HG03575 (cell line): ENCODE results near the gene KPNB1.

Source experiments
- ATAC-seq: cut with Tn5 transposase; IDR thresholded peaks from one replicate; pipeline ENCODE4 v1.9.1; 2021; ENCODE audit not compliant: unreplicated experiment, insufficient number of reproducible peaks, low FRiP score; ENCODE audit errors: extremely low read depth

Gene KPNB1

GRCh38 chr17:47693731-47694580, 44.2 kb downstream of the KPNB1 start, which contains the start of gene TBKBP1:
TSS of gene TBKBP1 (plus strand) at chr17:47694161. CDS start at chr17:47696113, 1,952 bp downstream.
- no peak for ATAC-seq

GRCh38 chr17:47694581-47695428, 45.1 kb downstream of the KPNB1 start:
- ATAC-seq: no peak

DNA sequence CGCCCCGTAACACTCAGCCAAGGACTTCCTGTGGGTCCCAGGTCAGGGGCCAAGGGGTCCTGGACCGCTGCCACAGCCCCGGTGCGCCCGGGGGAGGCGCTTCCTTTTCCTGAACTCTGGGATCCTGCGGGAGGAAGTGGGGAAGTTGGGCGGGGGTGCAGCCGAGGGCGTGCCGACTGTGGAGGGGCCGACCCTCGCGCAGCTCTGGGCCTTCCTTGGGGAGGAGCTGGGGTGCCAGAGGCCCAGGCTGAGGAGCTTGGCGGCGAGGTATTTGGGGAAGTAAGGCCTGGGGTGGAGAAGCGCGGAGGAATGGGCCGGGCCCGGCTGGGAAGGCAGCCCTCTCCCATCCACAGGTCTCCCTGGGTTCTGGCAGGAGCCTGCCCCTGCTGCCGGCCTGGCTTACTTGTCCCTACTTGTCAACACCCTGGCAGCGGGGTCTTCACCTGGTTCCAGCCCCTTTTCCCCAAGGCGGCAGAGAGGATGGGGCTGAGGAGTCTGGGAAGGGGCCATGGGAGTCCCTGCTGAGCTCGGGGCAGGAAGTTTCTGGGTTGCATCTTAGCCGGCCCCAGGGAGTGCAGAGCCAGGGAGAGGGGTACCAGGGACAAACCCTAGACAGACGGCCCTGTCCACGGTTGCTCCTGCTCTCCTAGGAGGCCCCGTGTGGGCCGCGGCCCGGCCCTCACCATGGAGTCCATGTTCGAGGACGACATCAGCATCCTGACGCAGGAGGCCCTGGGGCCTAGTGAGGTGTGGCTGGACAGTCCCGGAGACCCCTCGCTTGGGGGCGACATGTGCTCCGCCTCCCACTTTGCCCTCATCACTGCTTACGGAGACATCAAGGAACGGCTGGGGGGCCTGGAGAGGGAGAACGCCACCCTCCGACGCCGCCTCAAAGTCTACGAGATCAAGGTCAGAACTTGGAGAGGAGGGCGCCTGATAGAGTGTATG, 46.0 kb downstream of the KPNB1 start:
- no peak for ATAC-seq

DNA sequence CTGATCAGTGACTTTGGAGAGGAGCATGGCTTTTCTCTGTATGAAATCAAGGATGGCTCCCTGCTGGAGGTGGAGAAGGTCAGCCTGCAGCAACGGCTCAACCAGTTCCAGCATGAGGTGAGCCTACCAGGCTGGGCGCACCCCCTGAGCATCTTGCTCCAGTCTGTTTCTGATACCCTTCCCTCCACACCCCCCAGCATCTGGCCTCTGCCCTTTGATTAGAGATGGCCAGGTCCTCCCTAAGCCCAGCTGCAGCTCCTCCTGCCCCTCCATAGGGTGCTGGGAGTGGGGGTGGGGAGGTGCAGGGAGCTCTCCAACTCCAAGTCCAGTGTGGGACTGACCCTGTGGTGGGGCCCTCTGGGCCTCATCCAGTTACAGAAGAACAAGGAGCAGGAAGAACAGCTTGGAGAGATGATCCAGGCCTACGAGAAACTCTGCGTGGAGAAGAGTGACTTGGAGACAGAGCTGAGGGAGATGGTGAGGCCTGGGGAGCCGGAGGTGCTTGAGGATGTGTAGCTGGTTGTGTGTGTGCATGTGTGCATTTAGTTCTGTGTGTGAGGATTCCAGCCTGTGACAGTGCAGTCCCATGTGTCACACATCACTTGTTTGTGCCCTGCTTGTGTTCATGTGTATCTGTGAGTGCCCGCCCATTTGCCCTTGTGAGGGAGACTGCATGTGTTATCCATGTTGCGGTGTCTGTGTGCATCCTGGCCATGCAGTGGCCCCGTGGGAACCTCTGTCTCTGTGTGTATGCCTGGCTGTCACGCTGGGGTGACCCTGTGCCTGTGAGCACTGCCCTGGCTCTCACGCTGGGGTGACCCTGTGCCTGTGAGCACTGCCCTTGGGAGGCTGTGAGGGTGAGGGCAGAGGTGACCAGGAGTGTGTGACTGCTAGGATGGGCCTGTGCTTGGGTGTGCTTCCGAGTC, 47.3 kb downstream of the KPNB1 start:
- no peak for ATAC-seq

GRCh38 chr17:47697906-47698711, 48.4 kb downstream of the KPNB1 start:
- ATAC-seq: no peak

GRCh38 chr17:47698749-47699535, 49.2 kb downstream of the KPNB1 start:
- ATAC-seq: no peak

DNA sequence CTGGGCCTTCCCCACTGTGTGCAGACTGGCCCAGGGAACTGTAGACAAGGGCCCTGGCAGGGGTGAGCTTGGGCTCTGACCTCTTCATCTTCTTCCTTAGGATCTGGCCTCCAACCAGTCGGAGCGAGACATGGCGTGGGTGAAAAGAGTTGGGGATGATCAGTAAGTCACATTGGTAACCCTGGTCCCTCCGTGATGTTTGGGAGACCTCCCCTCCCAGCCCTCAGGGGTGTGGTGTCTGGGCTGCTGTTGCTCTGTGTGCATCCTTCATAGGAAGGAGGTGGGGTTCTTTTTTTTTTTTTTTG, 49.8 kb downstream of the KPNB1 start:
- ATAC-seq: no peak

- ATAC-seq: no peak
Measured at GRCh38 chr17:47700471-47701449, 51.0 kb downstream of the KPNB1 start.

DNA sequence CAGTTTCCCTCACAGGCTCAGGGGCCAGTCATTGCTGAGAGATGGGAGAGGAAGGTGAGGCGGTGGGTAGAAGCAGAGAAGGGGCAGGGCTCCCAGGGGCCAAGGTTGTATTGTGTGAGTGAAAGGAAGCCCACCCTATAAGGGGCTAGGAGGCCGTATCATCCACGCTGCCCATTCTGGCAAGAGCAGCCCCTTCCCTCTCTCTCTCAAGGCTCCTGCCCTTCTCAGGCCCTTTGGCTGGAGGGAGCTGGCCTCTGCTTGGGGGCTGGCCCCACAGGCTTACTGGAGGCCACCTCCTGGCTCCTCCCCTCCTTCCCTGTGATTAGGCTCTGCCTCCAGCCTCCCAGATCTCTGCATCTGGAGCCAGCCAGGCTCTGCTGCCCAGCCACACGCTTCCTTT, 51.9 kb downstream of the KPNB1 start:
- ATAC-seq: no peak

DNA sequence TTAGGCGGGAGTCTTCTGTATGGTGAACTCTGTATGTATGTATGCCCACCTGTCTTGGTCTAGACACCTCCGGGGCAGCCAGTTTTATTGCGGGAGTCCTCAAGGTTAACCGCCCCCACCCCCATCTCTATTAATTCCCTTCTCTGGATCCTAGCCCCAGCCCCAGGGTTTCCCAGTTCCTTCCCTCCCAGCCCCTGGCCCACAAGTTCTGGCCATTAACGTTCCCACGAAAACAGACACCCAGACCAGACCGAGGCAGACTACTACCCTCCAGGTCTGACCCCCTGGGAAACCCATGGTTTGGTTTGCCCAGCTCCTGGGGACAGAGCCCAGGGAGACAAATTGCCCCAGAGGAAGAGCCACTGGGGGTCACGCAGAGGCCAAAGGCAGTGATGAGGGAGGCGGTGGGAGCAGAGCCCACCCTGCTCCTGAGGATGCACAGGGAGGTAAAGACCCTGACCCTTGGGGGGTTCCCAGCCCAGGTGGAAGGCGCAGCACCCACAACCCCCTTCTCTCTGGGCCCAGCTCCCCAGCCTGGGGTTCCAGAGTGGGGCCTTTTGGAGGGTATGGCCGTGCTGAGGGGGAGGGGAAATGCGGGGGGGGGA, 52.8 kb downstream of the KPNB1 start:
- no peak for ATAC-seq

- no peak for ATAC-seq
Measured at GRCh38 chr17:47703191-47703591, 53.5 kb downstream of the KPNB1 start.

- no peak for ATAC-seq
Measured at GRCh38 chr17:47703671-47704070, 54.0 kb downstream of the KPNB1 start.

DNA sequence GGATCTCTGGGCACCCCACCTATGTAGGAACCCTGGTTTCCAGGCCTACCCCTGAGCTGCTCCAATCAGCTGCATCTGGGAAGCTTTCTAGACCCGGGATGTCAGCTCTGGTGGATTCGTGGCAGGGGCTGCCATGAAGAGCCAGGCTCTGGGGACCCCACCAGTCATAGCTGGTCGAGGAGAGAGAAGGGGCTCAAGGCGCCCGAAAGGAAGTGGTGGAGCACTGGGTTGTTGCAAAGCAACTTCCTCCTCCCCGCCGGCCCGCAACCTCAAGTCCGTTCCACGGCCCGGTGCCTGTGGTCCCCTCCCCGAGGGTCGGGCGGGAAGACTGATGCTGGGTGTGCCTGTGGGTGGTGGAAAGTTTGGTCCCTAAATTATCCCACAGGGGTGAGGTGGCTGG, 54.4 kb downstream of the KPNB1 start:
- no peak for ATAC-seq

- ATAC-seq: no peak
Measured at GRCh38 chr17:47704736-47705135, 55.0 kb downstream of the KPNB1 start.
